Activated T-helper 17 cell treated with anti-CD3 and anti-CD28 coated beads, Interleukin-2, amount 50 U/mL, for 72 hours (primary cell): ENCODE results near the gene RNF125. TPM values are rescaled to one million over a fixed set of nuclear protein-coding genes. Genes with fewer than 3 reads are reported as not detected.
"Not testable (repeated sequence)": the region's sequence is repeated elsewhere in the genome, so short reads cannot be mapped to it uniquely, and the experiment has no call there.

Experiments
- ATAC-seq: fragments of 150-1000 bp; cut with Tn5 transposase; replicated peaks from 2 replicates; pipeline ENCODE4 v1.10.0; 2021; ENCODE audit warnings: mild to moderate bottlenecking, moderate library complexity
- H3K27ac Mint-ChIP-seq: one replicate; pipeline ENCODE4 v1.8.0; 2022; ENCODE audit warnings: mixed read lengths
- H3K27me3 Mint-ChIP-seq: one replicate; pipeline ENCODE4 v1.8.0; 2022; ENCODE audit warnings: mixed read lengths
- H3K36me3 Mint-ChIP-seq: one replicate; pipeline ENCODE4 v1.8.0; 2022; ENCODE audit warnings: low read depth, mild to moderate bottlenecking, mixed read lengths
- H3K4me1 Mint-ChIP-seq: one replicate; pipeline ENCODE4 v1.8.0; 2022; ENCODE audit warnings: mixed read lengths
- H3K4me3 Mint-ChIP-seq: one replicate; pipeline ENCODE4 v1.8.0; 2022; ENCODE audit warnings: mild to moderate bottlenecking, mixed read lengths
- H3K9me3 Mint-ChIP-seq: one replicate; pipeline ENCODE4 v1.8.0; 2022; ENCODE audit warnings: mixed read lengths
- total RNA-seq, 2 donors: library from RNA; stranded (reverse); gene quantifications; one replicate each; pipeline ENCODE4 v1.2.3, GENCODE V29; 2022

RNF125 gene
- total RNA-seq, 2 donors from 2014 or later = 14.5 to 16.1 TPM

DNA sequence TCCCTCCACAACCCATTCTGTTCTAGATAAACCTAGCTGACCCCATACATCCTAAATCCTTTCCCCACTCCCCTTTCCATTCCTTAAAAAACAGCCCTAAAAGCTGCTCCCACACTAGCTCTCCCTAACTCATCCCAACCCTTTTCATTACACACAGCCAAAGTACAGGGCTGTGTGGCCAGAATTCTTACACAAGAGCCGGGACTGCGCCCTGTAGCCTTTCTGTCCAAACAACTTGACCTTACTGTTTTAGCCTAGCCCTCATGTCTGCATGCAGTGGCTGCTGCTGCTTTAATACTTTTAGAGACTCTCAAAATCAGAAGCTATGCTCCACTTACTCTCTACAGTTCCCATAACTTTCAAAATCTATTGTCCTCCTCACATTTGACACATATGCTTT, 14.8 kb upstream of the RNF125 start:
- ATAC-seq, H3K4me1 Mint-ChIP-seq, H3K36me3 Mint-ChIP-seq, H3K27ac Mint-ChIP-seq, H3K4me3 Mint-ChIP-seq, H3K27me3 Mint-ChIP-seq, H3K9me3 Mint-ChIP-seq: not testable (repeated sequence)

DNA sequence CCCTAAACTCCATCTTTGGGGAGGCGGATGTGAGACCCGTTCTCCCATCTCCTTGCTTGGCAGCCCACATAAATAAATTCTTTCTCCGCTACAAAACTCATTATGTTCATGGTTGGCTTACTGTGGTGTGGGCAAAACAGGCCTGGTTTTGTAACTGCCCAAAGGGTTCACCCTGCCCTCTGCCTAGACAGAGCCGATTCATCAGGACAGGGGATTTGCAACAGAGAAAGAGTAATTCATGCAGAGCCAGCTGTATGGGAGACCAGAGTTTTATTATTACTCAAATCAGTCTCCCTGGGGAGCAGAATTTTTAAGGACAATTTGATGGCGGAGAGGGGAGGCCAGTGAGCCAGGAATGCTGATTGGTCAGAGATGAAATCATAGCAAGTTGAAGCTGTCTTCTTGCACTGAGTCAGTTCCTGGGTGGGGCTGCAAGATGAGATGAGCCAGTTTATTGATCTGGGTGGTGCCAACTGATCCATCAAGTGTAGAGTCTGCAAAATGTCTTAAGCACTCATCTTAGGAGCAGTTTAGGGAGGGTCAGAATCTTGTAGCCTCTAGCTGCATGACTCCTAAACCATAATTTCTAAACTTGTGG, 8.4 kb upstream of the RNF125 start:
- no peaks in the 10 kb centered on the region for H3K9me3 Mint-ChIP-seq
- ATAC-seq = peak; percentile 32
- no peaks in the 10 kb centered on the region for H3K36me3 Mint-ChIP-seq
- peaks cover 5% of the 10 kb centered on the region for H3K4me1 Mint-ChIP-seq
- H3K27me3 Mint-ChIP-seq = no peaks in the 10 kb centered on the region
- H3K4me3 Mint-ChIP-seq = no peak overlapping the region
- peak overlapping the region; percentile 59 for H3K27ac Mint-ChIP-seq

DNA sequence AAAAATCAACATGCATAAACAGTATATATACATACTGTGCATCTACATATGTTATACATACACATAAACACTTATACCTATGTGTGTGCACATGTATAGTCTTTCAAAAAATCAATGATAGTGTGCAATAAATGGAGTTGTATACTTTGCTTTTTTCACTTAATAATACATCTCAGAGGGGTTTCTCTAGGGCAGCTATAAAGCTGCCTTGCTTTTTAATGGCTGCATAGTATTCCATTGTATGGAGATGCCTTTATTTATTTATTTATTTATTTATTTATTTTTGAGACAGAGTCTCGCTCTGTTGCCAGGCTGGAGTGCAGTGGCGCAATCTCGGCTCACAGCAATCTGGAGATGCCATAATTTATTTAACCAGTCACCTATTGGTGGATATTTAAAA, 7.4 kb upstream of the RNF125 start:
- Mint-ChIP-seq H3K27ac (no peak overlapping the region), H3K4me3 (no peak overlapping the region), H3K4me1 (peaks cover 11% of the 10 kb centered on the region), H3K36me3 (no peaks in the 10 kb centered on the region), H3K27me3 (no peaks in the 10 kb centered on the region), H3K9me3 (no peaks in the 10 kb centered on the region)
- ATAC-seq = no peak

DNA sequence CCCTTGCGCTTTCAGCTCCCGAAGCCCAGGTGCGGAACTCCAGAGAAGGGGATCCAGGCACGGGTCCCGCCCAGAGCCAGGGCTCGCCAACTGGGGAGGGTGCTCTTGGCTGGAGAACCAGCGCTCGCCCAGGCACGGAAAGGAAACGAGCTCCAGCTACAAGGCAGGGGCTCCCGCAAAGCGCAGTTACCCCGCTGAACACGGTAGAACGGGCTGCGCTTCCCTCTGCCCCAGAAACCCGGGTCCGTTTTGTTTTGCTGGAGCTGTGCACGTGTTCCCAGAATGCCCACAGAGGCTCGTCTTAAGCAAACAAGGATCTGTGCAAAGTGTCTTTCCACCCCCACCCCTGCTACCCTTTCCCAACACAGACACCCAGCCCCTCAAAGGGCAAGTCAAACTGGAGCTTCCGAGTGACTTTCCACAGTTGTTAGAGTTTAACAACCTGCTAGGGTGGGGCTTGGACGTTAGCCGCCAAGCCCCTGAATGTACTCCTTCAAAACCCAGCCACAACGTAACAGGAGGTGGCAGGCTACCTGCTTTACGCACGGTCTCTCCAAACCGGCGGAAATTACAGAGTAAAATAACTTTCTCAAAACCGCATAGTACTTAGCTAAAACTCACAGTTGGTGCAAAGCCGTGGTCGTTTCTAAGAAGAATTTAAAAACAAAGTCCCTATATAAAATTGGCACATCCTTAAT, 775 bp downstream of the RNF125 start:
- peak; percentile 18 for ATAC-seq
- H3K9me3 Mint-ChIP-seq = no peaks in the 10 kb centered on the region
- H3K4me3 Mint-ChIP-seq = peak overlapping the region; percentile 97
- peaks cover 26% of the 10 kb centered on the region for H3K4me1 Mint-ChIP-seq
- H3K27ac Mint-ChIP-seq = peak overlapping the region; percentile 92
- H3K27me3 Mint-ChIP-seq = no peaks in the 10 kb centered on the region
- no peaks in the 10 kb centered on the region for H3K36me3 Mint-ChIP-seq

GRCh38 chr18:32019949-32020625, 1.5 kb downstream of the RNF125 start:
- not testable (repeated sequence) for H3K36me3 Mint-ChIP-seq, H3K27me3 Mint-ChIP-seq, H3K9me3 Mint-ChIP-seq
- peak; percentile 40 for ATAC-seq
- H3K27ac Mint-ChIP-seq = peak overlapping the region; percentile 92
- peaks cover 29% of the 10 kb centered on the region for H3K4me1 Mint-ChIP-seq
- H3K4me3 Mint-ChIP-seq = peak overlapping the region; percentile 97

GRCh38 chr18:32021756-32022564, 3.3 kb downstream of the RNF125 start:
- ATAC-seq = no peak
- peak overlapping the region; percentile 97 for H3K4me3 Mint-ChIP-seq
- H3K27ac Mint-ChIP-seq = no peak overlapping the region
- H3K36me3 Mint-ChIP-seq = peaks cover 5% of the 10 kb centered on the region
- peaks cover 33% of the 10 kb centered on the region for H3K4me1 Mint-ChIP-seq
- no peaks in the 10 kb centered on the region for H3K9me3 Mint-ChIP-seq
- no peaks in the 10 kb centered on the region for H3K27me3 Mint-ChIP-seq

DNA sequence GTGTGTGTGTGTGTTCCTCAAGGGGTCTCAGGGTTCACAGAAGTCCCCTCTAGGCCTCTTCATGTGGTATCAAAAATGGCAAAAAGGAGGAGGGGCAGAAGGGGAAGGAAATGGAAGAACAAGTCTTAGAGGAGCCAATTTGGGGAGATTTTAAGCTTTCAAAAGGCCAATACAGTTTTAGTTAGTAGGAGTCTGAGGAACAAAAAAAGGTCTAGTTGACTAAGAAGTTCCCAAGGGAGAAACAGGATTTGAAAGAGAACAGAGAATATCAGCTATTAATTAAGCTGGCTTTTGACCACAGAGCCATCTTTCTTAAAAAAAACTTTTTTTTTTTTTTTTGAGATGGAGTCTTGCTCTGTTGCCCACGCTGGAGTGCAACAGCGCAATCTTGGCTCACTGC, 7.1 kb downstream of the RNF125 start:
- no peak for ATAC-seq
- H3K9me3 Mint-ChIP-seq = no peaks in the 10 kb centered on the region
- H3K27me3 Mint-ChIP-seq = no peaks in the 10 kb centered on the region
- peaks cover 19% of the 10 kb centered on the region for H3K36me3 Mint-ChIP-seq
- peak overlapping the region; percentile 84 for H3K27ac Mint-ChIP-seq
- H3K4me3 Mint-ChIP-seq = peak overlapping the region; percentile 81
- peaks cover 44% of the 10 kb centered on the region for H3K4me1 Mint-ChIP-seq

- H3K4me1 Mint-ChIP-seq = peaks cover 44% of the 10 kb centered on the region
- no peaks in the 10 kb centered on the region for H3K9me3 Mint-ChIP-seq
- H3K27me3 Mint-ChIP-seq = no peaks in the 10 kb centered on the region
- H3K4me3 Mint-ChIP-seq = peak overlapping the region; percentile 81
- peaks cover 19% of the 10 kb centered on the region for H3K36me3 Mint-ChIP-seq
- H3K27ac Mint-ChIP-seq = peak overlapping the region; percentile 84
- peak; percentile 56 for ATAC-seq
Observed at GRCh38 chr18:32026491-32027086, 8.0 kb downstream of the RNF125 start.

GRCh38 chr18:32029558-32029957, 10.9 kb downstream of the RNF125 start:
- peak overlapping the region; percentile 90 for H3K27ac Mint-ChIP-seq
- peaks cover 28% of the 10 kb centered on the region for H3K36me3 Mint-ChIP-seq
- H3K4me3 Mint-ChIP-seq = peak overlapping the region; percentile 61
- peak; percentile 59 for ATAC-seq
- no peaks in the 10 kb centered on the region for H3K9me3 Mint-ChIP-seq
- no peaks in the 10 kb centered on the region for H3K27me3 Mint-ChIP-seq
- H3K4me1 Mint-ChIP-seq = peaks cover 45% of the 10 kb centered on the region

DNA sequence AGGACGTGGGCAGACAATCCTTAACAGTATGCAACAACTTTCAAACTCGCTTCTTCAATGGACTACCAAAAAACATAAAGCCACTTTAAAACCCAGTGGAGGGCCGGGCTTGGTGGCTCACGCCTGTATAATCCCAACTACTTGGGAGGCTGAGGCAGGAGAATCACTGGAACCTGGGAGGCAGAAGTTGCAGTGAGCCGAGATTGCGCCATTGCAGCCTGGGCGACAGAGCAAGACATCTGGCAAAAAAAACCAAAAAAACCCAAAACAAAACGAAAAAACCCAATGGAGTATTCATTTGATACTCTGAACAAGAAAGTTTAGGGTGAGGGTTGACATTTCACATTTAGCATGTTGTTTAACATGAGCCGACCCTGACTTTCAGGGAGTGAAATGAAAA, 14.0 kb downstream of the RNF125 start:
- Mint-ChIP-seq H3K4me3 (no peak overlapping the region), H3K36me3 (peaks cover 34% of the 10 kb centered on the region), H3K27me3 (no peaks in the 10 kb centered on the region), H3K27ac (no peak overlapping the region), H3K4me1 (peaks cover 37% of the 10 kb centered on the region), H3K9me3 (no peaks in the 10 kb centered on the region)
- ATAC-seq = no peak

DNA sequence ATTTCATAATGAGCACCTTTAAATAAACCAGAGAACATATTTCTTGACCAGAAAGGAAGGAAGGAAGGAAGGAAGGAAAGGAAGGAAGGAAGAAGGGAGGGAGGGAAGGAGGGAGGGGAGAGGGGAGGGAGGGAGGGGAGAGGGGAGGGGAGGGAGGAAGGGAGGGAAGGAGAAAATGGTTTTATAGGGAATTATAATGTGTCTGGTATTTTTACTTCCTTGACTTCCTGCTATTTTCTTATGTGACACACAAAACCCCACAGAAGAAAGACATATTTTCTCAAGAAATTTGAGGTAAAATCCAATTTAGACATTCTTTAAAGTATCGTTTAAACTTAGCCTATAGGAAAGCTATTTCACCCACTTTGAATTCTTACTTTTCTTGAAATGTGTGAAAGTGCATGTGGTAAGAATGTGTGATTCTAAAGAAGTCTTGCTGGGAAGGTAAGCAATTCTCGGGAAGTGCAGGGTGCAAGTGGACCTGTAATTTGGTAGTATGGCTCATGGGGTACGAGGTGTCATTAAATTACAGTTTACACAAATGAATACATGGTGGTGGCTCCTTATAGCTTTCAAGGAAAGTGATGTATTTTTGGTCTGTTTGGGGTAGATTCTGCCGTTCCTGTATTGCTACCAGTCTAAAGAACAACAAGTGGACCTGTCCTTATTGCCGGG, 18.0 kb downstream of the RNF125 start:
- Mint-ChIP-seq H3K27ac (peak overlapping the region; percentile 71), H3K9me3 (no peaks in the 10 kb centered on the region), H3K36me3 (peaks cover 55% of the 10 kb centered on the region), H3K4me3 (peak overlapping the region; percentile 25), H3K27me3 (no peaks in the 10 kb centered on the region), H3K4me1 (peaks cover 44% of the 10 kb centered on the region)
- ATAC-seq = peak; percentile 27

DNA sequence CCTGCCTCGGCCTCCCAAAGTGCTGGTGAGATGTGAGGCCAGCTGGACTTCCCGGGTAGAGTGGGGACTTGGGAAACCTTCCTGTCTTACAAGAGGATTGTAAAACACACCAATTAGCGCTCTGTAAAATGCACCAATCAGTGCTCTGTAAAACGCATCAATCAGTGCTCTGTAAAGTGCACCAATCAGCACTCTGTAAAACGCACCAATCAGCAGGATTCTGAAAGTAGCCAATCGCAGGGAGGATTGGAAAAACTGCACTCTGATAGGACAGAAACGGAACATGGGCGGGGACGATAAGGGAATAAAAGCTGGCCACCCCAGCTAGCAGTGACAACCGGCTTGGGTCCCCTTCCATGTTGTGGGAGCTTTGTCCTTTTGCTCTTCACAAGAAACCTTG, 19.0 kb downstream of the RNF125 start:
- H3K4me1 Mint-ChIP-seq = peaks cover 44% of the 10 kb centered on the region
- ATAC-seq = no peak
- no peaks in the 10 kb centered on the region for H3K9me3 Mint-ChIP-seq
- H3K4me3 Mint-ChIP-seq = no peak overlapping the region
- H3K27ac Mint-ChIP-seq = no peak overlapping the region
- peaks cover 63% of the 10 kb centered on the region for H3K36me3 Mint-ChIP-seq
- H3K27me3 Mint-ChIP-seq = no peaks in the 10 kb centered on the region

DNA sequence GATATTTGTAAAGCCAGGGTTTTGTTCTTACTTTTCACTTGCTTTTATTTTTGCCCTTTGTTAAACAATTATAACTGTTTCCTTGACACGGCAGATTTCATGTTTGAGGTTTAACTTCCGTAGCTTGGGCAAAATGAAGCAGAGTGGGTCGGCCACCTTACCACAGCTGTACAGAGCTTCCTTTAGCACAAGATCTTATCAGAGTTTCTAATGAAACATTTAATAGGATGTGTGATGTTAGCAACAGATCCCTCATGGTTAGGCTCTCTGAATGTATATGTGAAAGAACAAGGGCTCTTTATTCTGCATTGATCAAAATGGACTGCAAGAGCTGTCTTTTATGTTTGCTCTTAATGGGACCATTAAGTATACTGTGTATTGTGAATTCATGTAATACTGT, 22.3 kb downstream of the RNF125 start:
- Mint-ChIP-seq H3K27ac (peak overlapping the region; percentile 39), H3K27me3 (no peaks in the 10 kb centered on the region), H3K4me1 (peaks cover 34% of the 10 kb centered on the region), H3K9me3 (no peaks in the 10 kb centered on the region), H3K4me3 (peak overlapping the region; percentile 81), H3K36me3 (peaks cover 79% of the 10 kb centered on the region)
- peak; percentile 88 for ATAC-seq

DNA sequence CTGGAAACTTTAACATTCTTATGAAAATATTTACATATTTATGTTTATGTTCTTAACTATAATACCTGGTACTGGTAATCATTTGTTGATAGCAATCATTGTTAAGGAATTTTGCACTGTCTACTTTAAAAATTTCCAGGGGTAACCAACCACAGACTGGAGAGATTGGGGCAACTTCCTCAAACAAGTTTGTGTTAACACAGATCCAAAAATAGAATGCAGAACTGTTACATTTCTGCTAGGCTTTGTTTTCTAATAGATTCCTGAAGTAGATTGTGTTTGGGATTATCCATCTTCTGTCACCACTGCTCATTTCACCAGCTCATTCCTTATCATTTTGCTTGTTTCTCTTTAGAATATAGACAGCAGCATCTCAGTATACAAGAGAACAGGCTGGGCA, 23.7 kb downstream of the RNF125 start:
- ATAC-seq = no peak
- Mint-ChIP-seq H3K27ac (peak overlapping the region; percentile 85), H3K27me3 (no peaks in the 10 kb centered on the region), H3K36me3 (peaks cover 77% of the 10 kb centered on the region), H3K9me3 (no peaks in the 10 kb centered on the region), H3K4me3 (peak overlapping the region; percentile 81), H3K4me1 (peaks cover 30% of the 10 kb centered on the region)
